ENCODE measurements around the gene JAK1. TPM values are rescaled to one million over a fixed set of nuclear protein-coding genes. Genes with fewer than 3 reads are reported as not detected.
A peak's percentile ranks its signal among the peaks of the same experiment; 100 is the strongest.

The JAK1 gene
- total and polyA plus RNA-seq, 2 experiments from 2014 or later, result 8.0 to 19.5 TPM

GRCh38 chr1:64874666-64875065 is 91.7 kb downstream of the JAK1 start:
- Histone ChIP-seq H3K79me2 (replicated peaks; ENCODE audit: insufficient read depth) (no peaks in the 10 kb centered on the region), H3K4me1 (ENCODE audit: insufficient read depth) (peaks cover 9% of the 10 kb centered on the region), H3K9me2 (ENCODE audit: insufficient read depth) (no peaks in the 10 kb centered on the region), H3K4me2 (no peak overlapping the region), H2AFZ (no peak overlapping the region), H4K20me1 (replicated peaks; ENCODE audit: insufficient read depth) (peaks cover 5% of the 10 kb centered on the region; the same call in 1 of the 2 replicates), H3K27ac (ENCODE audit: low read depth) (no peak overlapping the region), H3F3A (replicated peaks; ENCODE audit: low read depth) (no peaks in the 10 kb centered on the region), H3K4me3 (no peak overlapping the region), H3K27me3 (ENCODE audit: insufficient read depth) (no peaks in the 10 kb centered on the region), H3K36me3 (ENCODE audit: insufficient read depth) (no peaks in the 10 kb centered on the region)
- Mint-ChIP-seq H3K4me1 (peaks cover 9% of the 10 kb centered on the region), H3K9me3 (no peaks in the 10 kb centered on the region), H3K27ac (peak overlapping the region; percentile 47; the same call in 1 of the 2 replicates), H3K36me3 (ENCODE audit: low read depth) (peaks cover 13% of the 10 kb centered on the region), H3K27me3 (ENCODE audit: insufficient read depth, low read depth, poor library complexity) (peaks cover 2% of the 10 kb centered on the region), H3K4me3 (no peak overlapping the region)
- ATAC-seq (no peak), DNase-seq (ENCODE audit: low spot score) (no peak)
- TF ChIP-seq JUNB (IDR thresholded peaks at IDR 0.05; ENCODE audit: unreplicated experiment) (no peak), CREB1 (CRISPR knock-in tag; IDR thresholded peaks at IDR 0.05; ENCODE audit: low read depth) (no peak), EZH2phosphoT487 (IDR thresholded peaks at IDR 0.05; ENCODE audit: unreplicated experiment) (no peak), EZH2 (IDR thresholded peaks at IDR 0.05; ENCODE audit: low read depth, unreplicated experiment) (no peak), STAT1 (IDR thresholded peaks at IDR 0.05; ENCODE audit: unreplicated experiment) (no peak)

DNA sequence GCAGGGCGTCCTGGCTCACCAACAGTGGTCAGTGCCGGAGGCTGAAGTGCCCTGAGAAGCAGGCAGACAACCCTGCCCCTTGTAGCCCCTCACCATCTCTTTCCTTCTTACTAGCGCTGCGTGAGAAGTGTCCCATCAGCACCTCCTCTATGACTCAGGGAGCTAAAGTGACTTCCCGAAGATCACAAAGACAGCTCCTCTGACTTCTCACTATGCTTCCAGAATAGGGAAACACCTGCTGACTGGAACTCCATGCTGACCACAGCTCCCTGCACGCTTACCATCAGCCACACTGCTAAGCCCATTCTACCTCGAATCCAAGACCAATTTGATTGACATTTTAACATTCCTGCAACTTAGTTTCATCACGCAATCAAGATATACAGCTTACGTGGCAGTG is 92.8 kb downstream of the JAK1 start:
- Mint-ChIP-seq H3K4me1 (peaks cover 9% of the 10 kb centered on the region), H3K4me3 (no peak overlapping the region), H3K27ac (no peak overlapping the region), H3K9me3 (no peaks in the 10 kb centered on the region), H3K36me3 (ENCODE audit: low read depth) (peaks cover 21% of the 10 kb centered on the region), H3K27me3 (ENCODE audit: insufficient read depth, low read depth, poor library complexity) (peaks cover 2% of the 10 kb centered on the region)
- no peak for DNase-seq (ENCODE audit: low spot score)
- H3K4me1 ChIP-seq (ENCODE audit: insufficient read depth), result peaks cover 9% of the 10 kb centered on the region
- no peak overlapping the region for H3K4me3 ChIP-seq
- H4K20me1 ChIP-seq (replicated peaks; ENCODE audit: insufficient read depth), result peaks cover 5% of the 10 kb centered on the region; the same call in 1 of the 2 replicates
- no peaks in the 10 kb centered on the region for H3F3A ChIP-seq (replicated peaks; ENCODE audit: low read depth)
- no peaks in the 10 kb centered on the region for H3K36me3 ChIP-seq (ENCODE audit: insufficient read depth)
- no peaks in the 10 kb centered on the region for H3K27me3 ChIP-seq (ENCODE audit: insufficient read depth)
- no peak overlapping the region for H3K4me2 ChIP-seq
- H3K9me2 ChIP-seq (ENCODE audit: insufficient read depth), result 0 out of 2 replicates have a peak, but pooled peaks cover 3% of the 10 kb centered on the region
- no peak for ATAC-seq
- no peak overlapping the region for H2AFZ ChIP-seq
- no peaks in the 10 kb centered on the region for H3K79me2 ChIP-seq (replicated peaks; ENCODE audit: insufficient read depth)
- H3K27ac ChIP-seq (ENCODE audit: low read depth), result no peak overlapping the region
- TF ChIP-seq ZNF114 (CRISPR knock-in tag; IDR thresholded peaks at IDR 0.05) (no peak), REST (IDR thresholded peaks at IDR 0.05; ENCODE audit: unreplicated experiment) (no peak), ETS1 (IDR thresholded peaks at IDR 0.05) (no peak), CTCF (conservative IDR thresholded peaks at IDR 0.05; ENCODE audit: low read depth in 2 of 2) (no peak)
- TF ChIP-seq, protein P1, sequence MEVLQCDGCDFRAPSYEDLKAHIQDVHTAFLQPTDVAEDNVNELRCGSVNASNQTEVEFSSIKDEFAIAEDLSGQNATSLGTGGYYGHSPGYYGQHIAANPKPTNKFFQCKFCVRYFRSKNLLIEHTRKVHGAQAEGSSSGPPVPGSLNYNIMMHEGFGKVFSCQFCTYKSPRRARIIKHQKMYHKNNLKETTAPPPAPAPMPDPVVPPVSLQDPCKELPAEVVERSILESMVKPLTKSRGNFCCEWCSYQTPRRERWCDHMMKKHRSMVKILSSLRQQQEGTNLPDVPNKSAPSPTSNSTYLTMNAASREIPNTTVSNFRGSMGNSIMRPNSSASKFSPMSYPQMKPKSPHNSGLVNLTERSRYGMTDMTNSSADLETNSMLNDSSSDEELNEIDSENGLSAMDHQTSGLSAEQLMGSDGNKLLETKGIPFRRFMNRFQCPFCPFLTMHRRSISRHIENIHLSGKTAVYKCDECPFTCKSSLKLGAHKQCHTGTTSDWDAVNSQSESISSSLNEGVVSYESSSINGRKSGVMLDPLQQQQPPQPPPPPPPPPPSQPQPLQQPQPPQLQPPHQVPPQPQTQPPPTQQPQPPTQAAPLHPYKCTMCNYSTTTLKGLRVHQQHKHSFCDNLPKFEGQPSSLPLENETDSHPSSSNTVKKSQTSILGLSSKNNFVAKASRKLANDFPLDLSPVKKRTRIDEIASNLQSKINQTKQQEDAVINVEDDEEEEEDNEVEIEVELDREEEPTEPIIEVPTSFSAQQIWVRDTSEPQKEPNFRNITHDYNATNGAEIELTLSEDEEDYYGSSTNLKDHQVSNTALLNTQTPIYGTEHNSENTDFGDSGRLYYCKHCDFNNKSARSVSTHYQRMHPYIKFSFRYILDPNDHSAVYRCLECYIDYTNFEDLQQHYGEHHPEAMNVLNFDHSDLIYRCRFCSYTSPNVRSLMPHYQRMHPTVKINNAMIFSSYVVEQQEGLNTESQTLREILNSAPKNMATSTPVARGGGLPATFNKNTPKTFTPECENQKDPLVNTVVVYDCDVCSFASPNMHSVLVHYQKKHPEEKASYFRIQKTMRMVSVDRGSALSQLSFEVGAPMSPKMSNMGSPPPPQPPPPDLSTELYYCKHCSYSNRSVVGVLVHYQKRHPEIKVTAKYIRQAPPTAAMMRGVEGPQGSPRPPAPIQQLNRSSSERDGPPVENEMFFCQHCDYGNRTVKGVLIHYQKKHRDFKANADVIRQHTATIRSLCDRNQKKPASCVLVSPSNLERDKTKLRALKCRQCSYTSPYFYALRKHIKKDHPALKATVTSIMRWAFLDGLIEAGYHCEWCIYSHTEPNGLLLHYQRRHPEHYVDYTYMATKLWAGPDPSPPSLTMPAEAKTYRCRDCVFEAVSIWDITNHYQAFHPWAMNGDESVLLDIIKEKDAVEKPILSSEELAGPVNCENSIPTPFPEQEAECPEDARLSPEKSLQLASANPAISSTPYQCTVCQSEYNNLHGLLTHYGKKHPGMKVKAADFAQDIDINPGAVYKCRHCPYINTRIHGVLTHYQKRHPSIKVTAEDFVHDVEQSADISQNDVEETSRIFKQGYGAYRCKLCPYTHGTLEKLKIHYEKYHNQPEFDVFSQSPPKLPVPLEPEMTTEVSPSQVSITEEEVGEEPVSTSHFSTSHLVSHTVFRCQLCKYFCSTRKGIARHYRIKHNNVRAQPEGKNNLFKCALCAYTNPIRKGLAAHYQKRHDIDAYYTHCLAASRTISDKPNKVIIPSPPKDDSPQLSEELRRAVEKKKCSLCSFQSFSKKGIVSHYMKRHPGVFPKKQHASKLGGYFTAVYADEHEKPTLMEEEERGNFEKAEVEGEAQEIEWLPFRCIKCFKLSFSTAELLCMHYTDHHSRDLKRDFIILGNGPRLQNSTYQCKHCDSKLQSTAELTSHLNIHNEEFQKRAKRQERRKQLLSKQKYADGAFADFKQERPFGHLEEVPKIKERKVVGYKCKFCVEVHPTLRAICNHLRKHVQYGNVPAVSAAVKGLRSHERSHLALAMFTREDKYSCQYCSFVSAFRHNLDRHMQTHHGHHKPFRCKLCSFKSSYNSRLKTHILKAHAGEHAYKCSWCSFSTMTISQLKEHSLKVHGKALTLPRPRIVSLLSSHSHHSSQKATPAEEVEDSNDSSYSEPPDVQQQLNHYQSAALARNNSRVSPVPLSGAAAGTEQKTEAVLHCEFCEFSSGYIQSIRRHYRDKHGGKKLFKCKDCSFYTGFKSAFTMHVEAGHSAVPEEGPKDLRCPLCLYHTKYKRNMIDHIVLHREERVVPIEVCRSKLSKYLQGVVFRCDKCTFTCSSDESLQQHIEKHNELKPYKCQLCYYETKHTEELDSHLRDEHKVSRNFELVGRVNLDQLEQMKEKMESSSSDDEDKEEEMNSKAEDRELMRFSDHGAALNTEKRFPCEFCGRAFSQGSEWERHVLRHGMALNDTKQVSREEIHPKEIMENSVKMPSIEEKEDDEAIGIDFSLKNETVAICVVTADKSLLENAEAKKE (CRISPR knock-in tag; IDR thresholded peaks at IDR 0.05), result no peak

All from GM23338 (cell line).